SK-N-SH treated with all-trans-retinoic acid at 6 μM for 48 hours (cell line): Measurements from ENCODE around the gene PCSK2.

Source experiments
- ARNTL ChIP-seq: fragments of 450-650 bp; formaldehyde crosslinking; IDR thresholded peaks from 2 replicates; pipeline ENCODE4 v1.5.0; 2020; ENCODE audit warnings: low read depth, mild to moderate bottlenecking, moderate library complexity, borderline replicate concordance
- ISL1 ChIP-seq: fragments of 250-450 bp; sonication (Bioruptor Pico); IDR thresholded peaks from 2 replicates; pipeline ENCODE4 v2.1.2; 2022; ENCODE audit warnings: mild to moderate bottlenecking, moderate library complexity
- OSR1 ChIP-seq: fragments of 250-450 bp; sonication (Bioruptor Pico); IDR thresholded peaks from 2 replicates; pipeline ENCODE4 v1.8.0; 2022; ENCODE audit warnings: moderate library complexity, mild to moderate bottlenecking, inconsistent platforms
- PATZ1 ChIP-seq: fragments of 250-450 bp; sonication (Bioruptor Pico); IDR thresholded peaks from 2 replicates; pipeline ENCODE4 v1.8.0; 2020; ENCODE audit warnings: mild to moderate bottlenecking, moderate library complexity, borderline replicate concordance
- RARB ChIP-seq: fragments of 250-450 bp; sonication (Bioruptor Pico); IDR thresholded peaks from 2 replicates; pipeline ENCODE4 v1.8.0; 2021; ENCODE audit warnings: mild to moderate bottlenecking, moderate library complexity
- SNAI2 ChIP-seq: fragments of 250-450 bp; sonication (Bioruptor Pico); IDR thresholded peaks from 2 replicates; pipeline ENCODE4 v1.5.0; 2020; ENCODE audit warnings: mild to moderate bottlenecking, moderate library complexity
- TOX ChIP-seq: fragments of 250-450 bp; sonication (Bioruptor Pico); IDR thresholded peaks from 2 replicates; pipeline ENCODE4 v1.8.0; 2021; ENCODE audit warnings: mild to moderate bottlenecking, moderate library complexity, borderline replicate concordance
- TSHZ2 ChIP-seq: fragments of 250-450 bp; sonication (Bioruptor Pico); IDR thresholded peaks from 2 replicates; pipeline ENCODE4 v1.5.0; 2020; ENCODE audit warnings: mild to moderate bottlenecking, moderate library complexity
- ZC3H10 ChIP-seq: fragments of 250-450 bp; sonication (Bioruptor Pico); IDR thresholded peaks from 2 replicates; pipeline ENCODE4 v1.5.1; 2021; ENCODE audit warnings: mild to moderate bottlenecking, moderate library complexity
- ZFP3 ChIP-seq: fragments of 250-450 bp; sonication (Bioruptor Pico); IDR thresholded peaks from 2 replicates; pipeline ENCODE4 v1.5.0; 2020; ENCODE audit warnings: mild to moderate bottlenecking, moderate library complexity
- ZNF565 ChIP-seq: fragments of 450-650 bp; formaldehyde crosslinking; conservative IDR thresholded peaks from 2 replicates; pipeline ENCODE4 v1.5.0; 2020; ENCODE audit warnings: low read depth, mild to moderate bottlenecking, moderate library complexity
- ZNF70 ChIP-seq: fragments of 450-650 bp; formaldehyde crosslinking; IDR thresholded peaks from 2 replicates; pipeline ENCODE4 v1.5.0; 2020; ENCODE audit warnings: mild to moderate bottlenecking, moderate library complexity

- TF ChIP-seq SNAI2 (CRISPR knock-in tag) = no peak
- no peak for TF ChIP-seq ZNF70 (CRISPR knock-in tag)
- no peak for TF ChIP-seq ZC3H10 (CRISPR knock-in tag)
- TF ChIP-seq TOX = no peak
- no peak for TF ChIP-seq PATZ1 (CRISPR knock-in tag)
- TF ChIP-seq ISL1 (CRISPR knock-in tag) = no peak
- TF ChIP-seq RARB (CRISPR knock-in tag) = no peak
- no peak for TF ChIP-seq TSHZ2 (CRISPR knock-in tag)
- no peak for TF ChIP-seq ARNTL (CRISPR knock-in tag)
- no peak for TF ChIP-seq ZFP3
- TF ChIP-seq ZNF565 = no peak
- TF ChIP-seq OSR1 (CRISPR knock-in tag) = no peak
Measured at GRCh38 chr20:17436664-17437063, 209.8 kb downstream of the PCSK2 start.
